ENCODE data around the gene NOCT.
"Not testable (repeated sequence)": the region's sequence is repeated elsewhere in the genome, so short reads cannot be mapped to it uniquely, and the experiment has no call there.

Gene NOCT

DNA sequence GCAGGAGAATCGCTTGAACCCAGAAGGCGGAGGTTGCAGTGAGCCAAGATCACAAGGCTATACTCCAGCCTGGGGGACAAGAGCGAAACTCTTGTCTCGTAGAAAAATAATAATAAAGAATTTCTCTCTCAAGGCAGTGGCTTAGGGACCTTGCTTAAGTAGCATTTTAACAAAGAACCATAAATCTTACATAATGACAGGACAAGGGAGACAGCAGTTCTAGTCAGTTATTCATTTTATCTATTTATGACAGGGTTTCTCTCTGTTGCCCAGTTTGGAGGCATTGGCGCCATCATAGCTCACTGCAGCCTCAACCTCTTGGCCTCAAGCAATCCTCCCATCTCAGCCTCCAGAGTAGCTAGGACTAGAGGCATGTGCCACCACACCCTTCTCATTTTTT lies 31.9 kb upstream of the NOCT start:
- Histone ChIP-seq H3K27ac (ENCODE audit: low read length) (no peak overlapping the region), H3K4me3 (ENCODE audit: low read length) (no peak overlapping the region), H3K9ac (ENCODE audit: low read depth, low read length) (no peak overlapping the region), H3K27me3 (ENCODE audit: insufficient read depth, low read length) (no peaks in the 10 kb centered on the region), H3K9me3 (ENCODE audit: insufficient read depth, low read depth, low read length) (no peaks in the 10 kb centered on the region), H3K36me3 (ENCODE audit: insufficient read depth, low read depth, low read length) (no peaks in the 10 kb centered on the region), H3K4me1 (ENCODE audit: insufficient read depth, low read length) (peaks cover 4% of the 10 kb centered on the region; the same call in 1 of the 2 replicates)

DNA sequence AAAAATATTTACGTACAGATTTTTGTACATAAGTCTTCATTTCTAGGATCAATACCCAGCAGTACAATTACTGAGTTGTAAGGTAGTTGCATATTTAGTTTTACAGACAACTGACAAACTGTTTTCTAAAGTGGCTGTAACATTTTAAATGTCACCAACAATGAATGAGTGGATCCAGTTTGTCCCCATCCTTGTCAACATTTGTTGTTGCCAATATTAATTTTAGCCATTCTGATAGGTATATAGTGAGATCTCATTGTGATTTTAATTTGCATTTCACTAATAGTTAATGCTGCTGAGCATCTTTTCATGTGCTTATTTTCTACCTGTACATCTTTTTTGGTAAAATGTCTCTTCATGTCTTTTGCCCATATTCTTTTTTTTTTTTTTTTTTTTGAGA lies 30.9 kb upstream of the NOCT start:
- no peak overlapping the region for H3K4me3 ChIP-seq (ENCODE audit: low read length)
- H3K9ac ChIP-seq (ENCODE audit: low read depth, low read length): no peak overlapping the region
- no peaks in the 10 kb centered on the region for H3K27me3 ChIP-seq (ENCODE audit: insufficient read depth, low read length)
- peaks cover 4% of the 10 kb centered on the region; the same call in 1 of the 2 replicates for H3K4me1 ChIP-seq (ENCODE audit: insufficient read depth, low read length)
- no peaks in the 10 kb centered on the region for H3K9me3 ChIP-seq (ENCODE audit: insufficient read depth, low read depth, low read length)
- no peaks in the 10 kb centered on the region for H3K36me3 ChIP-seq (ENCODE audit: insufficient read depth, low read depth, low read length)
- H3K27ac ChIP-seq (ENCODE audit: low read length): no peak overlapping the region

DNA sequence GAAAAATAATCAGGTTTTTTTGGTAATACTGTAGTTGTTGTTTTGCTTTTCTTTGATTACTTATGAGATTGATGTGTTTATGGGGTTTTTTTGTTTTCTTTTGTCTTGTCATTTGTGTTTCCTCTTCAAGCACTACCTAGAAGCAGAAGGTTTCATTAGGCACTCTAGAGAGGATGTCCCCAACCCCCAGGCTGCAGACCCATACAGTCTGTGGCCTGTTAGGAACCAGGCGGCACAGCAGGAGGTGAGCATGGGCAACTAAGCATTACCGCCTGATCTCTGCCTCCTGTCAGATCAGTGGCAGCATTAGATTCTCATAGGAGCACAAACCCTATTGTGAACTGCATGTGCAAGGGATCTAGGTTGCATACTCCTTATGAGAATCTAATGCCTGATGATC lies 22.9 kb upstream of the NOCT start:
- Histone ChIP-seq H3K4me1 (ENCODE audit: insufficient read depth, low read length) (no peaks in the 10 kb centered on the region), H3K27ac (ENCODE audit: low read length) (no peak overlapping the region), H3K27me3 (ENCODE audit: insufficient read depth, low read length) (no peaks in the 10 kb centered on the region), H3K36me3 (ENCODE audit: insufficient read depth, low read depth, low read length) (no peaks in the 10 kb centered on the region), H3K4me3 (ENCODE audit: low read length) (no peak overlapping the region), H3K9me3 (ENCODE audit: insufficient read depth, low read depth, low read length) (no peaks in the 10 kb centered on the region), H3K9ac (ENCODE audit: low read depth, low read length) (no peak overlapping the region)

DNA sequence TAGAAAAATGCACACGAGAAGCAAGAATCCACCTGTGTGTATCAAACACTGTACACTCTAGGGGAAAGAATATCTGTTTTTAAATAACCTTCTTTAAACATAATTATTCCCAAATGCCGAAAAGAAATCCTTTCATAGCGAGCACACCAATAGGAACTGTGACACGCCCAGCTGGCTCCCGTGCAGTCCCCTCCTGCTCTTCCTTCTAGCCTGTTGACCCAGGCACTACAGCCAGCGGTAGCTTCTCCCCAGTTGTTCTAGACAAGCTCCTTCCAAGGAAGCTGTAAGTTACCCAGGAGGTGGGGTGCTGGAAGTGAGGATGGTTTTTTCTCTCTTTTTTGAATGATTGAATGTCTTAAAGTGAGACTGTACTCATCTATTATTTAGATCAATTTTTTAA lies 19.5 kb upstream of the NOCT start:
- no peak overlapping the region for H3K9ac ChIP-seq (ENCODE audit: low read depth, low read length)
- H3K27ac ChIP-seq (ENCODE audit: low read length): no peak overlapping the region
- H3K4me1 ChIP-seq (ENCODE audit: insufficient read depth, low read length): no peaks in the 10 kb centered on the region
- no peak overlapping the region for H3K4me3 ChIP-seq (ENCODE audit: low read length)
- no peaks in the 10 kb centered on the region for H3K9me3 ChIP-seq (ENCODE audit: insufficient read depth, low read depth, low read length)
- no peaks in the 10 kb centered on the region for H3K27me3 ChIP-seq (ENCODE audit: insufficient read depth, low read length)
- no peaks in the 10 kb centered on the region for H3K36me3 ChIP-seq (ENCODE audit: insufficient read depth, low read depth, low read length)

DNA sequence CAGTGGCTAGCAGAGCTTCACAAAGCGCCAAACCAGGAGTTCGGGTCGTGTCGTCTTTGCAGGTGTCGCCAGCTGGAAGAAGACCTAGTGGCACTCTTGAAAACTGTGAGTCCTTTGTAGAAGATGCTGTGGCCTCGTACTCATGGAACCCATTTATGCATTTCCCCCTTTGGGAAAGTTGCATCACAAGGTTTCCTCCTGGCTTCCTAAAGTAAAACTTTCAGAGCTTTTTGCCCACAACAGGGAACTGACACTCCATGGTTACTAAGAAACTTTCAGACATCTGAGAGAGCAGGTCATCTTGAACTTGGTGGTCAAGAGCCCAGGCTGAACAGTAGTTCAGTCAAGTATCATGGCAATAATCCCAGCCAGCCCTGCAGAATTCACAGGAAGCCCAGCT lies 15.9 kb upstream of the NOCT start:
- Histone ChIP-seq H3K36me3 (ENCODE audit: insufficient read depth, low read depth, low read length) (no peaks in the 10 kb centered on the region), H3K4me1 (ENCODE audit: insufficient read depth, low read length) (no peaks in the 10 kb centered on the region), H3K27me3 (ENCODE audit: insufficient read depth, low read length) (no peaks in the 10 kb centered on the region), H3K9ac (ENCODE audit: low read depth, low read length) (no peak overlapping the region), H3K27ac (ENCODE audit: low read length) (no peak overlapping the region), H3K4me3 (ENCODE audit: low read length) (no peak overlapping the region), H3K9me3 (ENCODE audit: insufficient read depth, low read depth, low read length) (no peaks in the 10 kb centered on the region)

DNA sequence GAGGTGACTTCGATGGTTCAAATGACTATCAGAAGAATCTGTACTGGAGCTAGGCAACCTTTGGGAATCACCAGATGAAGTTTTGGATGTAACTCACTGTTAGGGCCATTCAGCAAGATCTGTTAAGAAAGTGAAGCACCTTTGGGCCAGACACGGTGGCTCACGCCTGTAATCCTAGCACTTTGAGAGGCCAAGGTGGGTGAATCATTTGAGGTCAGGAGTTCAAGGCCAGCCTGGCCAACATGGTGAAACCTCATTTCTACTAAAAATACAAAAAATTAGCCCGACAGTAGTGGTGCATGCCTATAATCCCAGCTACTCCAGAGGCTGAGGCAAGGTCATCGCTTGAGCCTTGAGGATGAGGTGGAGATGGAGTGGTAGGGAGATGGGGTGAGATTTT lies 15.4 kb upstream of the NOCT start:
- not testable (repeated sequence) for H3K9me3 ChIP-seq (ENCODE audit: insufficient read depth, low read depth, low read length); H3K27ac ChIP-seq (ENCODE audit: low read length); H3K4me3 ChIP-seq (ENCODE audit: low read length); H3K36me3 ChIP-seq (ENCODE audit: insufficient read depth, low read depth, low read length); H3K27me3 ChIP-seq (ENCODE audit: insufficient read depth, low read length); H3K9ac ChIP-seq (ENCODE audit: low read depth, low read length); H3K4me1 ChIP-seq (ENCODE audit: insufficient read depth, low read length)

DNA sequence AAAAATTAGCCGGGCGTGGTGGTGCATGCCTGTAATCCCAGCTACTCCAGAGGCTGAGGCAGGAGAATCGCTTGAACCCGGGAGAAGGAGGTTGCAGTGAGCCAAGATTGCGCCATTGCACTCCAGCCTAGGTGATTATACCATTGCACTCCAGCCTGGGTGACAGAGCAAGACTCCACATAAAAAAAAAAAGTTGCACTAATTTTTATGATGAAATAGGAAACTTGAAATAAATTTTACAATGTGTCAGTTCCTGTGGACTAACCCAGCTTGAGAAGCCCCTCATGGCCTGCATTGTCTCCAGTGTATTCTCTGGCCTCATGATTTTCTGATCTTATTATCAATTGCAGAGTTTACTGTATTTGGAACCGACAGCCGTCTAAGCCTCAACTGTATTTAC lies 14.2 kb upstream of the NOCT start:
- H3K4me1 ChIP-seq (ENCODE audit: insufficient read depth, low read length); H3K27me3 ChIP-seq (ENCODE audit: insufficient read depth, low read length); H3K9ac ChIP-seq (ENCODE audit: low read depth, low read length); H3K9me3 ChIP-seq (ENCODE audit: insufficient read depth, low read depth, low read length); H3K4me3 ChIP-seq (ENCODE audit: low read length); H3K27ac ChIP-seq (ENCODE audit: low read length); H3K36me3 ChIP-seq (ENCODE audit: insufficient read depth, low read depth, low read length): not testable (repeated sequence)

DNA sequence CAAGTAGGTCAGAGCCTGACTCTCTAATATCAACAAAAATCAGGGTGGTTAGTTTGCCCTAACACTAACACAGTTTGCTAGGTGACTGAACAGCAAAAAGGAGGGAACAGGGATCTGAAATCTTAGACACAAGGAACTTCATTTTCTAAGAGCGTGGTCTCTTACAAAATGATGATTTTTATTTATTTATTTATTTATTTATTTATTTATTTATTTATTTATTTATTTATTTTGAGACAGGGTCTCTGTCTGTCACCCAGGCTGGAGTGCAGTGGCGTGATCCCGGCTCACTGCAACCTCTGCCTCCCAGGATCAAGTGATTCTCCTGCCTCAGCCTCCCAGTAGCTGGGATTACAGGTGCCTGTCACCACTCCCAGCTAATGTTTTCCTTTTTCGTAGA lies 11.9 kb upstream of the NOCT start:
- not testable (repeated sequence) for H3K9ac ChIP-seq (ENCODE audit: low read depth, low read length); H3K27me3 ChIP-seq (ENCODE audit: insufficient read depth, low read length); H3K4me1 ChIP-seq (ENCODE audit: insufficient read depth, low read length); H3K9me3 ChIP-seq (ENCODE audit: insufficient read depth, low read depth, low read length); H3K4me3 ChIP-seq (ENCODE audit: low read length); H3K36me3 ChIP-seq (ENCODE audit: insufficient read depth, low read depth, low read length); H3K27ac ChIP-seq (ENCODE audit: low read length)

DNA sequence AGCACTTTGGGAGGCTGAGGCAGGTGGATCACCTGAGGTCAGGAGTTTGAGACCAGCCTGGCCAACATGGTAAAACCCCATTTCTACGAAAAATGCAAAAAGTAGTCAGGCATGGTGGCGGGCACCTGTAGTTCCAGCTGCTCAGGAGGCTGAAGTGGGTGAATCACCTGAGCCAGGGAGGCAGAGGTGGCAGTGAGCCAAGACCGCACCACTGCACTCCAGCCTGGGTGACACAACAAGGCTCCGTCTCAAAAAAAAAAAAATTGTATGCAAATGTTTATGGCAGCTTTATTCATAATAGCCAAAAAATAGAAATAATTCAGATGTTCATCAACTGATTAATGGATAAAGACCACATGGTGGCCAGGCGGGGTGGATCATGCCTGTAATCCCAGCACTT lies 9.8 kb upstream of the NOCT start:
- peaks cover 10% of the 10 kb centered on the region for H3K9me3 ChIP-seq (ENCODE audit: insufficient read depth, low read depth, low read length)
- no peaks in the 10 kb centered on the region for H3K4me1 ChIP-seq (ENCODE audit: insufficient read depth, low read length)
- H3K36me3 ChIP-seq (ENCODE audit: insufficient read depth, low read depth, low read length): no peaks in the 10 kb centered on the region
- no peaks in the 10 kb centered on the region for H3K27me3 ChIP-seq (ENCODE audit: insufficient read depth, low read length)
- no peak overlapping the region for H3K9ac ChIP-seq (ENCODE audit: low read depth, low read length)
- no peak overlapping the region for H3K27ac ChIP-seq (ENCODE audit: low read length)
- H3K4me3 ChIP-seq (ENCODE audit: low read length): no peak overlapping the region

DNA sequence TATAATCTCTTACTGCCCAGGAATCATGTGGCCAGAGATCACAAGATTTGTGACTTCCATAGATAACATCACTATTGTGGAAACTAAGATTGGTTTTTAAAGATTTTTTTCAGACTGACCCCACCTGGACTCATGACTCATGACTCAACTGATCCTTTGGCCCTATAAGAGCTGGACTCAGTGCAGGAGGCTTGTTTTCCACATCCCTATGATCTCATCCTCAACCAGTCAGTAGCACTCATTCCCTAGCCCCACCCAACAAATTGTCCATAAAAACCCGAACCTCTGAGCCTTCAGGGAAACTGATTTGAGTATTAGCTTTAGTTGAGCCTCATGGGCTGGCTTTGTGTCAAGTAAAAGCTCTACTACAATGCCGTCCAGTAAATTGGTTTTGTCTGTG lies 7.9 kb upstream of the NOCT start:
- Histone ChIP-seq H3K27me3 (ENCODE audit: insufficient read depth, low read length) (no peaks in the 10 kb centered on the region), H3K9ac (ENCODE audit: low read depth, low read length) (no peak overlapping the region), H3K4me1 (ENCODE audit: insufficient read depth, low read length) (no peaks in the 10 kb centered on the region), H3K9me3 (ENCODE audit: insufficient read depth, low read depth, low read length) (peaks cover 10% of the 10 kb centered on the region), H3K4me3 (ENCODE audit: low read length) (no peak overlapping the region), H3K36me3 (ENCODE audit: insufficient read depth, low read depth, low read length) (no peaks in the 10 kb centered on the region), H3K27ac (ENCODE audit: low read length) (no peak overlapping the region)

DNA sequence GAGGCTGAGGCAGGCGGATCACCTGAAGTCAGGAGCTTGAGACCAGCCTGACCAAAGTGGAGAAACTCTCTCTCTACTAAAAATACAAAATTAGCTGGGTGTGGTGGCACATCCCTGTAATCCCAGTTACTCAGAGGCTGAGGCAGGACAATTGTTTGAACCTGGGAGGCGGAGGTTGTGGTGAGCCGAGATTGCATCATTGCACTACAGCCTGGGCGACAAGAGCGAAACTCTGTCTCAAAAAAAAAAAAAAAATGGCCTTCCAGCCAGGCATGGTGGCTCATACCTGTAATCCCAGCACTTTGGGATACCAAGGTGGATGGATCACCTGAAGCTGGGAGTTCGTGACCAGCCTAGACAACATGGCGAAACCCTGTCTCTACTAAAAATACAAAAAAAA lies 7.3 kb upstream of the NOCT start:
- not testable (repeated sequence) for H3K4me1 ChIP-seq (ENCODE audit: insufficient read depth, low read length); H3K4me3 ChIP-seq (ENCODE audit: low read length); H3K36me3 ChIP-seq (ENCODE audit: insufficient read depth, low read depth, low read length); H3K27ac ChIP-seq (ENCODE audit: low read length); H3K27me3 ChIP-seq (ENCODE audit: insufficient read depth, low read length); H3K9me3 ChIP-seq (ENCODE audit: insufficient read depth, low read depth, low read length); H3K9ac ChIP-seq (ENCODE audit: low read depth, low read length)

DNA sequence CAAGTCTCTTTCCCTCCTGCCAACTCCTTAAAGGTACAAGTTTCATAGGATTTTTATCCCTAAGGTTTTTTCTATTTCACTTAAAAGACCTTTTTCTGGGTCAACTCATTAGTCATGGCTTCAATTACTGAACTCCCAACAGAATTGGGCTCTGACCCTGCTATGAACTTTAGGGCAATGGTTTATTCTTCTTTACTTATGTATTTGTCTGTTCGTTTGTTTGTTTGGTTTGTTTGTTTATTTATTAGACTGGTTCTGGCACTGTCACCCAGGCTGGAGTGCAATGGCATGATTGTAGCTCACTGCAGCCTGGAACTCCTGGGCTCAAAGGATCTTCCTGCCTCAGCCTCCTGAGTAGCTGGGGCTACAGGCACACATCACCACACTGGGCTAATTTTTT lies 5.9 kb upstream of the NOCT start:
- Histone ChIP-seq H3K4me3 (ENCODE audit: low read length) (no peak overlapping the region), H3K27ac (ENCODE audit: low read length) (no peak overlapping the region), H3K27me3 (ENCODE audit: insufficient read depth, low read length) (peaks cover 3% of the 10 kb centered on the region; the same call in 1 of the 2 replicates), H3K9me3 (ENCODE audit: insufficient read depth, low read depth, low read length) (peaks cover 10% of the 10 kb centered on the region), H3K36me3 (ENCODE audit: insufficient read depth, low read depth, low read length) (no peaks in the 10 kb centered on the region), H3K4me1 (ENCODE audit: insufficient read depth, low read length) (peaks cover 12% of the 10 kb centered on the region), H3K9ac (ENCODE audit: low read depth, low read length) (no peak overlapping the region)
